Loucy (cell line): ENCODE measurements around the gene GPR135.

Experiments
- H2AFZ ChIP-seq: fragments of 200-600 bp; sonication (generic); 2 replicates; pipeline ENCODE4 v1.6.0; 2016; ENCODE audit warnings: antibody characterized with exemption, mild to moderate bottlenecking, low read length, moderate library complexity
- H3F3A ChIP-seq: fragments of 200-600 bp; 2 replicates; pipeline ENCODE4 v1.6.0; 2016; ENCODE audit warnings: antibody characterized with exemption, low read depth, mild to moderate bottlenecking
- H3K27me3 ChIP-seq: fragments of 200-600 bp; sonication (generic); 2 replicates; pipeline ENCODE4 v1.6.1; 2014; ENCODE audit warnings: low read length, mild to moderate bottlenecking; ENCODE audit not compliant: insufficient read depth, poor library complexity, severe bottlenecking
- H3K36me3 ChIP-seq: fragments of 200-600 bp; sonication (generic); 2 replicates; pipeline ENCODE4 v1.6.1; 2016; ENCODE audit warnings: low read length; ENCODE audit not compliant: insufficient read depth
- H3K4me1 ChIP-seq: fragments of 200-600 bp; sonication (generic); 2 replicates; pipeline ENCODE4 v1.5.1; 2014; ENCODE audit warnings: low read length, mild to moderate bottlenecking; ENCODE audit not compliant: insufficient read depth, poor library complexity, severe bottlenecking
- H3K4me2 ChIP-seq: fragments of 200-600 bp; sonication (generic); 2 replicates; pipeline ENCODE4 v1.6.0; 2014; ENCODE audit warnings: antibody characterized with exemption, low read length, low read depth, mild to moderate bottlenecking; ENCODE audit not compliant: poor library complexity, severe bottlenecking
- H3K4me3 ChIP-seq: fragments of 200-600 bp; sonication (generic); 2 replicates; pipeline ENCODE4 v1.5.1; 2014; ENCODE audit warnings: low read length, mild to moderate bottlenecking, mixed read lengths; ENCODE audit not compliant: poor library complexity, severe bottlenecking
- H3K79me2 ChIP-seq: fragments of 200-600 bp; sonication (generic); 2 replicates; pipeline ENCODE4 v1.6.1; 2014; ENCODE audit warnings: low read length; ENCODE audit not compliant: insufficient read depth
- H3K9ac ChIP-seq: fragments of 200-600 bp; sonication (generic); 2 replicates; pipeline ENCODE4 v1.6.0; 2014; ENCODE audit warnings: mild to moderate bottlenecking, low read depth, low read length, moderate library complexity; ENCODE audit not compliant: poor library complexity, severe bottlenecking
- H3K9me2 ChIP-seq: fragments of 200-600 bp; sonication (generic); replicated peaks from 2 replicates; pipeline ENCODE4 v1.6.1; 2016; ENCODE audit warnings: low read depth, low read length, mixed read lengths
- H3K9me3 ChIP-seq: fragments of 200-600 bp; sonication (generic); 2 replicates; pipeline ENCODE4 v1.6.1; 2014; ENCODE audit warnings: mild to moderate bottlenecking, antibody characterized with exemption, low read length, low read depth; ENCODE audit not compliant: insufficient read depth
- H4K20me1 ChIP-seq: fragments of 200-600 bp; sonication (generic); 2 replicates; pipeline ENCODE4 v1.6.0; 2014; ENCODE audit warnings: antibody characterized with exemption, low read length, mild to moderate bottlenecking; ENCODE audit not compliant: insufficient read depth, poor library complexity, severe bottlenecking
- CTCF ChIP-seq: fragments of 200-600 bp; sonication (generic); conservative IDR thresholded peaks from 2 replicates; pipeline ENCODE4 v1.5.1; 2014; ENCODE audit warnings: mild to moderate bottlenecking, antibody characterized with exemption, low read length
- EZH2phosphoT487 ChIP-seq: fragments of 200-600 bp; IDR thresholded peaks from 2 replicates; pipeline ENCODE4 v1.6.1; 2018; ENCODE audit warnings: antibody characterized with exemption, mild to moderate bottlenecking, moderate library complexity, borderline replicate concordance

Gene GPR135

GRCh38 chr14:59464486-59465315 is 479 bp downstream of the GPR135 start:
- Histone ChIP-seq H3K4me3 (peak overlapping the region; percentile 31), H3K4me2 (peak overlapping the region; percentile 35), H4K20me1 (no peaks in the 10 kb centered on the region), H3K36me3 (no peaks in the 10 kb centered on the region), H3K9me2 (no peaks in the 10 kb centered on the region), H2AFZ (no peak overlapping the region), H3K4me1 (no peaks in the 10 kb centered on the region), H3K9me3 (no peaks in the 10 kb centered on the region), H3F3A (no peaks in the 10 kb centered on the region), H3K27me3 (no peaks in the 10 kb centered on the region), H3K79me2 (no peaks in the 10 kb centered on the region), H3K9ac (no peak overlapping the region)
- TF ChIP-seq EZH2phosphoT487 (no peak), CTCF (no peak)

GRCh38 chr14:59463787-59464485 is 1.2 kb downstream of the GPR135 start:
- Histone ChIP-seq H3K9ac (no peak overlapping the region), H3K4me2 (no peak overlapping the region), H3K9me3 (no peaks in the 10 kb centered on the region), H3K4me1 (no peaks in the 10 kb centered on the region), H3K79me2 (no peaks in the 10 kb centered on the region), H4K20me1 (no peaks in the 10 kb centered on the region), H3K36me3 (no peaks in the 10 kb centered on the region), H3K9me2 (no peaks in the 10 kb centered on the region), H3K4me3 (no peak overlapping the region), H2AFZ (no peak overlapping the region), H3F3A (no peaks in the 10 kb centered on the region), H3K27me3 (no peaks in the 10 kb centered on the region)
- TF ChIP-seq EZH2phosphoT487 (no peak), CTCF (no peak)

GRCh38 chr14:59461891-59462290 is 3.3 kb downstream of the GPR135 start:
- H3F3A ChIP-seq: no peaks in the 10 kb centered on the region
- no peak overlapping the region for H3K9ac ChIP-seq
- no peak overlapping the region for H3K4me2 ChIP-seq
- no peak overlapping the region for H2AFZ ChIP-seq
- no peaks in the 10 kb centered on the region for H3K79me2 ChIP-seq
- H3K4me3 ChIP-seq: no peak overlapping the region
- TF ChIP-seq CTCF (no peak), EZH2phosphoT487 (no peak)
- no peaks in the 10 kb centered on the region for H3K9me2 ChIP-seq
- no peaks in the 10 kb centered on the region for H3K36me3 ChIP-seq
- no peaks in the 10 kb centered on the region for H3K27me3 ChIP-seq
- H3K9me3 ChIP-seq: no peaks in the 10 kb centered on the region
- H4K20me1 ChIP-seq: no peaks in the 10 kb centered on the region
- no peaks in the 10 kb centered on the region for H3K4me1 ChIP-seq
